ENCODE measurements around the gene RXRB. TPM values are rescaled to one million over a fixed set of nuclear protein-coding genes. Genes with fewer than 3 reads are reported as not detected.
A peak's percentile ranks its signal among the peaks of the same experiment; 100 is the strongest.

RXRB gene
- total RNA-seq, 1 donor from 2014 or later, result 61.9 TPM

GRCh38 chr6:33215271-33216116 lies 15.0 kb upstream of the RXRB start:
- H3K27me3 Mint-ChIP-seq, result peaks cover 32% of the 10 kb centered on the region
- H3K36me3 Mint-ChIP-seq, result peaks cover 3% of the 10 kb centered on the region
- H3K9me3 Mint-ChIP-seq, result no peaks in the 10 kb centered on the region
- peak overlapping the region; percentile 18 for H3K4me3 Mint-ChIP-seq
- no peak for DNase-seq (ENCODE audit: extremely low spot score, unreplicated experiment)
- no peak overlapping the region for H3K27ac Mint-ChIP-seq
- H3K4me1 Mint-ChIP-seq (ENCODE audit: unreplicated experiment), result peaks cover 13% of the 10 kb centered on the region
- TF ChIP-seq, protein P1, sequence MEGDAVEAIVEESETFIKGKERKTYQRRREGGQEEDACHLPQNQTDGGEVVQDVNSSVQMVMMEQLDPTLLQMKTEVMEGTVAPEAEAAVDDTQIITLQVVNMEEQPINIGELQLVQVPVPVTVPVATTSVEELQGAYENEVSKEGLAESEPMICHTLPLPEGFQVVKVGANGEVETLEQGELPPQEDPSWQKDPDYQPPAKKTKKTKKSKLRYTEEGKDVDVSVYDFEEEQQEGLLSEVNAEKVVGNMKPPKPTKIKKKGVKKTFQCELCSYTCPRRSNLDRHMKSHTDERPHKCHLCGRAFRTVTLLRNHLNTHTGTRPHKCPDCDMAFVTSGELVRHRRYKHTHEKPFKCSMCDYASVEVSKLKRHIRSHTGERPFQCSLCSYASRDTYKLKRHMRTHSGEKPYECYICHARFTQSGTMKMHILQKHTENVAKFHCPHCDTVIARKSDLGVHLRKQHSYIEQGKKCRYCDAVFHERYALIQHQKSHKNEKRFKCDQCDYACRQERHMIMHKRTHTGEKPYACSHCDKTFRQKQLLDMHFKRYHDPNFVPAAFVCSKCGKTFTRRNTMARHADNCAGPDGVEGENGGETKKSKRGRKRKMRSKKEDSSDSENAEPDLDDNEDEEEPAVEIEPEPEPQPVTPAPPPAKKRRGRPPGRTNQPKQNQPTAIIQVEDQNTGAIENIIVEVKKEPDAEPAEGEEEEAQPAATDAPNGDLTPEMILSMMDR (conservative IDR thresholded peaks at IDR 0.05), result no peak

DNA sequence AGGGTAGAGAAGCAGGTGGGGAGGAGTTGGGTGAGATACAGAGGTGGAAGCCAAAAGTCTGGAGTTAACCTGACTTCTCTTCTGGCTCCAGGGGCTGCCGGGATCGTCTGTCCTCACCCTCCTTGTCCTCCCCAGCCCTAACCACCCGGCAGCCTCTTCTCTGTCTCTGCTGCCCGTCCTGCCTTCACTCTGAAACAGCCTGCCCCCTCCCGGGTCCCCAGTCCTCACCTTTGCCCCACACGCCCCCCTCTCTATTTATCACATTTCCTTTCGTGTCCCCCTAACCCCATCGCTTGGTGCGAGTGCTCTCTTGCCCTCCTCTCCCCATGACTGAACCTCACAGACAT lies 13.5 kb upstream of the RXRB start:
- no peak for DNase-seq (ENCODE audit: extremely low spot score, unreplicated experiment)
- Mint-ChIP-seq H3K36me3 (peaks cover 8% of the 10 kb centered on the region), H3K9me3 (no peaks in the 10 kb centered on the region), H3K4me1 (ENCODE audit: unreplicated experiment) (peaks cover 24% of the 10 kb centered on the region), H3K27me3 (peaks cover 29% of the 10 kb centered on the region), H3K4me3 (peak overlapping the region; percentile 92), H3K27ac (peak overlapping the region; percentile 11)
- TF ChIP-seq, protein P1 (conservative IDR thresholded peaks at IDR 0.05), result no peak

- Mint-ChIP-seq H3K27ac (peak overlapping the region; percentile 70), H3K9me3 (no peaks in the 10 kb centered on the region), H3K27me3 (peaks cover 29% of the 10 kb centered on the region), H3K4me3 (peak overlapping the region; percentile 92), H3K4me1 (ENCODE audit: unreplicated experiment) (peaks cover 27% of the 10 kb centered on the region), H3K36me3 (peaks cover 8% of the 10 kb centered on the region)
- DNase-seq (ENCODE audit: extremely low spot score, unreplicated experiment), result no peak
- TF ChIP-seq, protein P1 (conservative IDR thresholded peaks at IDR 0.05), result no peak
These were observed 12.9 kb upstream of the RXRB start for GRCh38 chr6:33213166-33213988.

GRCh38 chr6:33212857-33213165 lies 12.3 kb upstream of the RXRB start:
- Mint-ChIP-seq H3K4me1 (ENCODE audit: unreplicated experiment) (peaks cover 27% of the 10 kb centered on the region), H3K27me3 (peaks cover 29% of the 10 kb centered on the region), H3K36me3 (peaks cover 8% of the 10 kb centered on the region), H3K4me3 (peak overlapping the region; percentile 92), H3K27ac (peak overlapping the region; percentile 70), H3K9me3 (no peaks in the 10 kb centered on the region)
- DNase-seq (ENCODE audit: extremely low spot score, unreplicated experiment), result no peak
- TF ChIP-seq, protein P1 (conservative IDR thresholded peaks at IDR 0.05), result no peak

- peaks cover 24% of the 10 kb centered on the region for H3K27me3 Mint-ChIP-seq
- H3K4me3 Mint-ChIP-seq, result peak overlapping the region; percentile 47
- TF ChIP-seq, protein P1 (conservative IDR thresholded peaks at IDR 0.05), result no peak
- no peak overlapping the region for H3K27ac Mint-ChIP-seq
- no peak for DNase-seq (ENCODE audit: extremely low spot score, unreplicated experiment)
- peaks cover 27% of the 10 kb centered on the region for H3K4me1 Mint-ChIP-seq (ENCODE audit: unreplicated experiment)
- no peaks in the 10 kb centered on the region for H3K9me3 Mint-ChIP-seq
- H3K36me3 Mint-ChIP-seq, result peaks cover 8% of the 10 kb centered on the region
These were observed 11.4 kb upstream of the RXRB start for GRCh38 chr6:33211666-33212422.
